OCI-LY1 (cell line): Measurements from ENCODE around the gene IQGAP2.

Source experiments
- H2AFZ ChIP-seq: fragments of 200-600 bp; sonication (generic), shearing (Covaris generic); 2 replicates; pipeline ENCODE4 v1.6.0; 2014; ENCODE audit warnings: antibody characterized with exemption, mild to moderate bottlenecking, low read length
- H3F3A ChIP-seq: fragments of 200-600 bp; sonication (generic), shearing (Covaris generic); 2 replicates; pipeline ENCODE4 v1.6.0; 2014; ENCODE audit warnings: mild to moderate bottlenecking, antibody characterized with exemption, low read length, moderate library complexity; ENCODE audit not compliant: insufficient read depth
- H3K27ac ChIP-seq: fragments of 200-600 bp; sonication (generic); 2 replicates; pipeline ENCODE4 v1.5.1; 2014; ENCODE audit warnings: low read length, mixed run types, mild to moderate bottlenecking, low read depth; ENCODE audit not compliant: poor library complexity, severe bottlenecking
- H3K27me3 ChIP-seq: fragments of 200-600 bp; sonication (generic); 2 replicates; pipeline ENCODE4 v1.6.0; 2014; ENCODE audit warnings: antibody characterized with exemption, mild to moderate bottlenecking, low read length, moderate library complexity; ENCODE audit not compliant: insufficient read depth
- H3K36me3 ChIP-seq: fragments of 200-600 bp; sonication (generic); 2 replicates; pipeline ENCODE4 v1.6.1; 2014; ENCODE audit warnings: mild to moderate bottlenecking, antibody characterized with exemption, low read length, moderate library complexity, mixed read lengths; ENCODE audit not compliant: insufficient read depth
- H3K4me1 ChIP-seq: fragments of 200-600 bp; sonication (generic); 2 replicates; pipeline ENCODE4 v1.5.1; 2014; ENCODE audit warnings: mild to moderate bottlenecking, low read length, moderate library complexity; ENCODE audit not compliant: insufficient read depth, severe bottlenecking
- H3K4me2 ChIP-seq: fragments of 200-600 bp; sonication (generic), shearing (Covaris generic); 2 replicates; pipeline ENCODE4 v1.6.1; 2014; ENCODE audit warnings: low read length
- H3K4me3 ChIP-seq: fragments of 200-600 bp; sonication (generic); 2 replicates; pipeline ENCODE4 v1.5.1; 2014; ENCODE audit warnings: low read length, low read depth, mild to moderate bottlenecking, mixed read lengths; ENCODE audit not compliant: poor library complexity, severe bottlenecking
- H3K79me2 ChIP-seq: fragments of 200-600 bp; shearing (Covaris generic); 2 replicates; pipeline ENCODE4 v1.6.1; 2016; ENCODE audit warnings: mixed run types, low read length, mixed read lengths; ENCODE audit not compliant: insufficient read depth
- H3K9ac ChIP-seq: fragments of 200-600 bp; sonication (generic), shearing (Covaris generic); 2 replicates; pipeline ENCODE4 v1.6.1; 2014; ENCODE audit warnings: mild to moderate bottlenecking, low read length, mixed read lengths
- H3K9me2 ChIP-seq: fragments of 200-600 bp; sonication (generic), shearing (Covaris generic); 2 replicates; pipeline ENCODE4 v1.6.1; 2014; ENCODE audit warnings: low read depth, mild to moderate bottlenecking, low read length, mixed read lengths
- H3K9me3 ChIP-seq: fragments of 200-600 bp; shearing (Covaris generic); 2 replicates; pipeline ENCODE4 v1.6.1; 2014; ENCODE audit warnings: low read length, mixed read lengths
- H4K20me1 ChIP-seq: fragments of 200-600 bp; sonication (generic), shearing (Covaris generic); 2 replicates; pipeline ENCODE4 v1.6.0; 2016; ENCODE audit warnings: mild to moderate bottlenecking, low read length; ENCODE audit not compliant: insufficient read depth
- EZH2 ChIP-seq: fragments of 200-600 bp; sonication (generic), shearing (Covaris generic); IDR thresholded peaks from 2 replicates; pipeline ENCODE4 v1.8.0; 2017; ENCODE audit warnings: borderline replicate concordance, mixed run types, mild to moderate bottlenecking, antibody characterized with exemption, low read length, moderate library complexity, mixed read lengths
- TF ChIP-seq, protein P1 (sequence below): fragments of 200-600 bp; sonication (generic), shearing (Covaris generic); IDR thresholded peaks from 2 replicates; pipeline ENCODE4 v1.5.1; 2017; ENCODE audit warnings: mild to moderate bottlenecking, antibody characterized with exemption, low read length, moderate library complexity, mixed read lengths

The IQGAP2 gene

DNA sequence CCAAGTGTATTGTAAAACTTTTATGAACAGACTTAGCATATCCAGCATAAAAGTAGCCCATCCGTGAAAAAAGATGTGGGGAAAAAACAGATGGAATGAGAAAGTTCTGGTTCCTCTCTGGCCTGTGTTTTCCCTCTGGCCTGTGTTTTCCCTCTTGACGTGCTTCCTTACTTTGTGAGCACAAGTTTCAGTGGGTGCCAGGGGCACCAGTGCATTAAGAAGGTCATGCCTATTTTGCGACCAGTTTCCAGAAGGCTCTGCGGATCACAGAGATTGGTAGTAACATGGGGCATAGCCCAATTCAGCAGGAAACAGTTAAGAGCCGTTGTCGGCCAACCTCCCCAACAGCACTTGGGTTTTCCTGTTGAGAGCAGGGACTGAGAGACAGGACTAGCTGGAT, 43.7 kb downstream of the IQGAP2 start:
- no peaks in the 10 kb centered on the region for H4K20me1 ChIP-seq
- H2AFZ ChIP-seq: no peak overlapping the region
- H3K4me3 ChIP-seq: no peak overlapping the region
- TF ChIP-seq EZH2: no peak
- TF ChIP-seq, protein P1, sequence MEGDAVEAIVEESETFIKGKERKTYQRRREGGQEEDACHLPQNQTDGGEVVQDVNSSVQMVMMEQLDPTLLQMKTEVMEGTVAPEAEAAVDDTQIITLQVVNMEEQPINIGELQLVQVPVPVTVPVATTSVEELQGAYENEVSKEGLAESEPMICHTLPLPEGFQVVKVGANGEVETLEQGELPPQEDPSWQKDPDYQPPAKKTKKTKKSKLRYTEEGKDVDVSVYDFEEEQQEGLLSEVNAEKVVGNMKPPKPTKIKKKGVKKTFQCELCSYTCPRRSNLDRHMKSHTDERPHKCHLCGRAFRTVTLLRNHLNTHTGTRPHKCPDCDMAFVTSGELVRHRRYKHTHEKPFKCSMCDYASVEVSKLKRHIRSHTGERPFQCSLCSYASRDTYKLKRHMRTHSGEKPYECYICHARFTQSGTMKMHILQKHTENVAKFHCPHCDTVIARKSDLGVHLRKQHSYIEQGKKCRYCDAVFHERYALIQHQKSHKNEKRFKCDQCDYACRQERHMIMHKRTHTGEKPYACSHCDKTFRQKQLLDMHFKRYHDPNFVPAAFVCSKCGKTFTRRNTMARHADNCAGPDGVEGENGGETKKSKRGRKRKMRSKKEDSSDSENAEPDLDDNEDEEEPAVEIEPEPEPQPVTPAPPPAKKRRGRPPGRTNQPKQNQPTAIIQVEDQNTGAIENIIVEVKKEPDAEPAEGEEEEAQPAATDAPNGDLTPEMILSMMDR: no peak
- H3K9me3 ChIP-seq: no peaks in the 10 kb centered on the region
- H3K27ac ChIP-seq: no peak overlapping the region
- peaks cover 7% of the 10 kb centered on the region for H3K4me1 ChIP-seq
- no peak overlapping the region for H3K9ac ChIP-seq
- no peak overlapping the region for H3K4me2 ChIP-seq
- no peaks in the 10 kb centered on the region for H3K27me3 ChIP-seq
- H3K36me3 ChIP-seq: no peaks in the 10 kb centered on the region
- no peaks in the 10 kb centered on the region for H3F3A ChIP-seq
- no peaks in the 10 kb centered on the region for H3K9me2 ChIP-seq
- H3K79me2 ChIP-seq: no peaks in the 10 kb centered on the region

DNA sequence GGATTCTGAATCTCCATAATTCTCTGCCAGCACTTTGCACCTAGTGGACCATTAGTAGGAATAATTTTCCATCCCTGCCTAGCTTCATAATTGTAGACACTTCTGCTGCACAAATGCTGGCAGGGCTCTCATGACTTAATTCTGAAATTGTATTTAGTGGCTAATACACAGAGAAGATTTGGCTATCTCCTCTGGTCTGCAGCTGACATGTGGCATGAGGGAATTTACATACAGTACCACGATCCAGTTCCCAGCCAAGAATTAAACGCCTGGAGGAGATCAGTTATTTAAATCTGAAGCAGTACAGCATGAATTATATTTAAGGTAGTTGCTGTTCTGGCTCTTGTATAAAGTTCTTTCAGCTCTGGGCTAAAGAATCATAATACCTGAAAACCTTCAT, 46.5 kb downstream of the IQGAP2 start:
- Histone ChIP-seq H2AFZ (no peak overlapping the region), H3K4me2 (no peak overlapping the region), H3K9ac (no peak overlapping the region), H3K79me2 (no peaks in the 10 kb centered on the region), H3K27ac (no peak overlapping the region), H3K36me3 (no peaks in the 10 kb centered on the region), H4K20me1 (no peaks in the 10 kb centered on the region), H3K9me2 (no peaks in the 10 kb centered on the region), H3F3A (no peaks in the 10 kb centered on the region), H3K9me3 (no peaks in the 10 kb centered on the region), H3K27me3 (no peaks in the 10 kb centered on the region), H3K4me3 (no peak overlapping the region), H3K4me1 (peaks cover 7% of the 10 kb centered on the region)
- TF ChIP-seq EZH2: no peak
- TF ChIP-seq, protein P1: no peak

DNA sequence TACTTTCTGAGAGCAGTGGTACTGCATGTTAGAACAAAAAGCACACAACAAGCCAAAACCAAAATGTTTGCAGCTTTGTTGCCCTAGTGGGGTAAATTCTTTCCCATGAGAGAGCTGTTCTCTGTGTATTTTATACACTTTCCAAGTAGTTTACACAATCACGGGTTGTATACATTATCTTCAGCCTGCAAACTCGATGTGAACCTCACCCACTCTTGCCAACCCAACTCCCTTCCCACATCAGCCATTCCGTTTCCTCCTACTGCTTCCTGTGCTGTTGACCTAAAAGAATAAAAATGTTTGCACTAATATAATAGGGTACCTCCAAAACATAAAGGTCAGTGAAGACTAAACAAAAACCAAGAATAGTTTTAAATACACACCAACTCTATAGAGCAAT, 47.0 kb downstream of the IQGAP2 start:
- H4K20me1 ChIP-seq: no peaks in the 10 kb centered on the region
- no peaks in the 10 kb centered on the region for H3K9me3 ChIP-seq
- TF ChIP-seq, protein P1: no peak
- TF ChIP-seq EZH2: no peak
- H2AFZ ChIP-seq: no peak overlapping the region
- H3K9me2 ChIP-seq: no peaks in the 10 kb centered on the region
- H3K9ac ChIP-seq: no peak overlapping the region
- no peaks in the 10 kb centered on the region for H3K36me3 ChIP-seq
- no peak overlapping the region for H3K4me3 ChIP-seq
- no peaks in the 10 kb centered on the region for H3F3A ChIP-seq
- no peak overlapping the region for H3K4me2 ChIP-seq
- peaks cover 7% of the 10 kb centered on the region for H3K4me1 ChIP-seq
- H3K79me2 ChIP-seq: no peaks in the 10 kb centered on the region
- H3K27ac ChIP-seq: no peak overlapping the region
- H3K27me3 ChIP-seq: no peaks in the 10 kb centered on the region
